Lower leg skin (tissue), 4 donors: ENCODE data around the gene FMNL3. TPM values are rescaled to one million over a fixed set of nuclear protein-coding genes. Genes with fewer than 3 reads are reported as not detected.
"Not testable (repeated sequence)": the region's sequence is repeated elsewhere in the genome, so short reads cannot be mapped to it uniquely, and the experiment has no call there.

ENCODE experiments used
- DNase-seq, 2 donors: peaks; one replicate each; pipeline ENCODE4 v3.0.0-alpha.2; 2019; ENCODE audit warnings: low spot score in 2 of 2
- H3K4me3 ChIP-seq: fragments of 200-600 bp; sonication (generic); 2 replicates; pipeline ENCODE4 v1.5.1; 2017; ENCODE audit warnings: mild to moderate bottlenecking, low read depth; ENCODE audit not compliant: poor library complexity, severe bottlenecking
- POLR2A ChIP-seq, 2 donors: fragments of 450-650 bp; IDR thresholded peaks; one replicate each; pipeline ENCODE4 v1.6.1; 2016 to 2017; ENCODE audit warnings: antibody characterized with exemption in 2 of 2, mild to moderate bottlenecking in 1 of 2, moderate library complexity in 1 of 2
- WGBS, 2 donors: methylation state at CpG; one replicate each; pipeline ENCODE4 v1.1.5; 2018; 5-methylcytosine and 5-hydroxymethylcytosine counted together
- intact Hi-C: fragments of 100-400 bp; cut with DNase I; formaldehyde crosslinking; loops from one replicate; pipeline ENCODE4 v1.15.0; 2023; ENCODE audit warnings: low total_unique reads
- total RNA-seq, 4 donors: library from RNA; depleted of rRNA; stranded (reverse); fragments of >200 nt; gene quantifications; one replicate each; pipeline ENCODE4 v1.1.0, GENCODE V29; 2016
- TF ChIP-seq, protein P1 (sequence below), 3 donors: fragments of 450-650 bp; IDR thresholded peaks; one replicate each; pipeline ENCODE4 v1.5.1; 2016; ENCODE audit warnings: antibody characterized with exemption in 3 of 3, mild to moderate bottlenecking in 3 of 3, moderate library complexity in 2 of 3

Gene FMNL3
- total RNA-seq, 4 donors from 2014 or later: 4.3 to 12.5 (median 6.9) TPM

DNA sequence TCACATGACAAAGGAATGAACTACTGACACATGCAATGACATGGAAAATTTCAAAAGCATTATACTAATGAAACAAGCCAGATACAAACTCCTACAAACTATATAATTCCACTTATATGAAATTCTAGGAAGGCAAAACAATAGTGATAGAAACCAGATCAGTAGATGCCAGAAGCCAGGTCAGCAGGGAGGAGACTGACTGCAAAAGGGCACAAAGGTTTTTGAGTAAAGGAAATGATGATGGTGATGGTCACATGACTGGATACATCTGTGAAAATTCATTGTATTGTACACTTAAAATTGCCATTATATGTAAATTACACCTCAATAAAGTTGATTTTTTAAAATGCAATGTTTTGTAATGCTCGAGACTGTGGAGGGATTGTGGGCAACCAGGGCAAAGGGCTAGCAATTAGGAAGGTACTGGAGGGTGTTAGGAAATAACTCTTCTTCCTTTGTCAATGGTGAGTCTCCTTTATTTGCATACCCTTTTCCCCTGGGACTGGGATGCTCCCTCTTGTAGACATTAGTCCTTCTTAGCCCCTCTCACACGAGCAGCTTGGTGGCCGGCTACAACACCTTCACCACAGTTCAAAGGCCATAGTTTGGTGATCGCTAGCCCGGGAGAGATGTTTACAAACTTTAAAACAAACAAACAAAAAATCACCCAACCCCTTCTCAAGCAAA lies 90.5 kb downstream of the FMNL3 start:
- H3K4me3 ChIP-seq: no peak overlapping the region
- WGBS, 2 donors: 74% methylated on average over 5 of the region's 5 CpGs
- DNase-seq: no peak
- intact Hi-C loops: no loop called here
- no peak for TF ChIP-seq POLR2A (IDR thresholded peaks at IDR 0.05)
- TF ChIP-seq, protein P1, sequence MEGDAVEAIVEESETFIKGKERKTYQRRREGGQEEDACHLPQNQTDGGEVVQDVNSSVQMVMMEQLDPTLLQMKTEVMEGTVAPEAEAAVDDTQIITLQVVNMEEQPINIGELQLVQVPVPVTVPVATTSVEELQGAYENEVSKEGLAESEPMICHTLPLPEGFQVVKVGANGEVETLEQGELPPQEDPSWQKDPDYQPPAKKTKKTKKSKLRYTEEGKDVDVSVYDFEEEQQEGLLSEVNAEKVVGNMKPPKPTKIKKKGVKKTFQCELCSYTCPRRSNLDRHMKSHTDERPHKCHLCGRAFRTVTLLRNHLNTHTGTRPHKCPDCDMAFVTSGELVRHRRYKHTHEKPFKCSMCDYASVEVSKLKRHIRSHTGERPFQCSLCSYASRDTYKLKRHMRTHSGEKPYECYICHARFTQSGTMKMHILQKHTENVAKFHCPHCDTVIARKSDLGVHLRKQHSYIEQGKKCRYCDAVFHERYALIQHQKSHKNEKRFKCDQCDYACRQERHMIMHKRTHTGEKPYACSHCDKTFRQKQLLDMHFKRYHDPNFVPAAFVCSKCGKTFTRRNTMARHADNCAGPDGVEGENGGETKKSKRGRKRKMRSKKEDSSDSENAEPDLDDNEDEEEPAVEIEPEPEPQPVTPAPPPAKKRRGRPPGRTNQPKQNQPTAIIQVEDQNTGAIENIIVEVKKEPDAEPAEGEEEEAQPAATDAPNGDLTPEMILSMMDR (IDR thresholded peaks at IDR 0.05): no peak

DNA sequence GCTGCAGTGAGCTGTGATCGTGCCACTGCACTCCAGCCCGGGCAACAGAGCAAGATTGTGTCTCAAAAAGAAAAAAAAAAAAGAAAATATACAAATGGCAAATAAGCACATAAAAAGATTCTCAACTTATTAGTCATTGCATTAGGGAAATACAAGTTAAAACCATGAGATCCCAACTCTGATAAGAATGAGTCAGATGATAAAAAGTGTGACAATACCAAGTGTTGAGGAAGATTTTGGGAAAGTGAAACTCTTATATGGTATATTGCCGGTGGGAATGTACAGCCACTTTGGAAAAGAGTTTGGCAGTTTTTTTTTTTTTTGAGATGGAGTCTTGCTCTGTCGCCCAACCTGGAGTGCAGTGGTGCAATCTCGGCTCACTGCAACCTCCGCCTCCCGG lies 91.5 kb downstream of the FMNL3 start:
- intact Hi-C loops: no loop called here
- 80 to 93% methylated on average over 7 of the region's 7 CpGs for WGBS, 2 donors
- H3K4me3 ChIP-seq: no peak overlapping the region
- no peak for DNase-seq
- TF ChIP-seq, protein P1 (IDR thresholded peaks at IDR 0.05): no peak
- TF ChIP-seq POLR2A (IDR thresholded peaks at IDR 0.05): no peak

DNA sequence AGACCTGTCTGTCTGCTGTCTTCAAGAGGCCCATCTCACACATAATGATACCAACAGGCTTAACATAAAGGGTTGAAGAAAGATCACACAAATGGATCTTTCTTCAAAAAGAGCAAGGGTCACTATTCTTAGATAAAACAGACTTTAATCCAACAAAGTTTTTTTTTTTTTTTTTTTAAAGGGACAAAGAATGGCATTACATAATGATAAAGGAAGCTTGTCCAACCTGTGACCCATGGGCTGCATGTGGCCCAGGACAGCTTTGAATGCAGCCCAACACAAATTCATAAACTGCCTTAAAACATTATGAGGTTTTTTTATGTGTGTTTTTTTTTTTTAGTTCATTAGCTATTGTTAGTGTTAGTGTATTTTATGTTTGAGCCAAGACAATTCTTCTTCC lies 95.0 kb downstream of the FMNL3 start:
- intact Hi-C loops: no loop called here
- DNase-seq: no peak
- no peak overlapping the region for H3K4me3 ChIP-seq
- no peak for TF ChIP-seq POLR2A (IDR thresholded peaks at IDR 0.05)
- TF ChIP-seq, protein P1 (IDR thresholded peaks at IDR 0.05): no peak

DNA sequence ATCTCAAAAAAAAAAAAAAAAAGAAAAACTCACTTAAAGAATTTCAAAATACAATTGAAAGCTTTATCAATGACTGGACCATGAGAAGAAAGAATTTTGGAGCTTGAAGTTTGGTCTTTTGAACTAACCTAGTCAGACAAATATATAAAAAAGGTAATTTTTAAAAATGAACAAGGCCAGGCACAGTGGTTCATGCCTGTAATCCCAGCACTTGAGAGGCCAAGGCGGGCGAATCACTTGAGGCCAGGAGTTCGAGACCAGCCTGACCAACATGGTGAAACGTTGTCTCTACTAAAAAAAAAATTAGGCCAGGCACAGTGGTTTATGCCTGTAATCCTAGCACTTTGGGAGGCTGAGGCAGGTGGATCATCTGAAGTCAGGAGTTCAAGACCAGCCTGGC lies 96.4 kb downstream of the FMNL3 start:
- H3K4me3 ChIP-seq, intact Hi-C loops, DNase-seq: not testable (repeated sequence)
- 95 to 97% methylated on average over 4 of the region's 4 CpGs for WGBS, 2 donors

DNA sequence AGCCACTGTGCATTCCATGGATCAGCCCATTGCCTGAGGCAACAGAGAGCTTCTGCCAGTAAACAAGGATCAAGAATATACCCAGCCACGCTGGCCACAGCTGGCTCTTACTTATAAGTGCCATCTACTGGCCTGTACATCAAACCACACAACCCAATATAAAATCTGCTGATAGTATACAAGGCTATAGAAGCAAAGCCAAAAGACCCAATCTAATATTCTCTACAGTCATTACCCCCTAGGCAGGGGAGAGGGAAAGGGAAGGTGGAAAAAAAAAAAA lies 97.4 kb downstream of the FMNL3 start:
- no peak for DNase-seq
- 53 to 73% methylated on average over 1 of the region's 1 CpG for WGBS, 2 donors
- no peak for TF ChIP-seq POLR2A (IDR thresholded peaks at IDR 0.05)
- TF ChIP-seq, protein P1 (IDR thresholded peaks at IDR 0.05): no peak

DNA sequence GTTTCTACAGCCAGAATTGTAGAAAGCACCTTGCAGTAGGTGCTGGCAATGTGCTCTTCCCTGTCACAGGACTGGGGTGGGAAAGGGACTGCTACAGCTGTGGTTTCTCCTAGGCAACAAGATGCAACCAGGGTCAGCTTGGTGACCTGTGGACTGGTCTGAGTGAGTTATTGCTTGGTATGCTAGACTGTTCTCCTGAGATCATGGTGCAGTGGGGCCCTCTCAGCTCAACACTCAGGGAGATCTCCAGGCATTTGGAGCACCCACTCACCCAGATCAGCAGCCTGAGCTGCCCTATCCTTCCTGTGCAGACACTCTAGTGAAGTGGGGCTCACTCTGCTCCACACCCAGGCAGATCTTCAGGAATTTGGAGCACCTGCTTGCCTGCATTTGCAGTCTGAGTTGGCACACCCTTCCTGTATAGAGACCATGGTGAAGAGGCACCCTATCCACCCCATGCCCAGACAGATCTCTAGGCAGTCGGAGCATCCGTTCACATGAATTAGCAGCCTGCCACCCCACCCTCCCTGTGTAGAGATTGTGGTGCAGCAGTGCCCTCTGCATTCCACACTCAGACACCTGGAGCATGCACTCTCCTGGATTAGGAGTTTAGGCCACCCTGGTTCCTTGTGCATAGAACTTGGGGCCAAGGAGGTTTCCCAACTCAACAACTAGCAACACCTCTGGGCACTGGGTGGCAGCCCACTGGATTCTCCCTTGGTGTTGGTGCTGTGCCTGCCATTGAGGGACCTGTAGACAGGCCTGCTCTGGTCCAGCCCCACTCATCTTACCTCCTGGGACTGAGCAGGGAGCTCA lies 97.9 kb downstream of the FMNL3 start:
- DNase-seq: no peak
- intact Hi-C loops: no loop called here
- 60 to 79% methylated on average over 2 of the region's 2 CpGs for WGBS, 2 donors
- TF ChIP-seq, protein P1 (IDR thresholded peaks at IDR 0.05): no peak
- no peak for TF ChIP-seq POLR2A (IDR thresholded peaks at IDR 0.05)
- H3K4me3 ChIP-seq: no peak overlapping the region

More for the DNA sequence above, 97.4 kb downstream of the FMNL3 start:
- no peak overlapping the region for H3K4me3 ChIP-seq
- intact Hi-C loops: no loop called here

DNA sequence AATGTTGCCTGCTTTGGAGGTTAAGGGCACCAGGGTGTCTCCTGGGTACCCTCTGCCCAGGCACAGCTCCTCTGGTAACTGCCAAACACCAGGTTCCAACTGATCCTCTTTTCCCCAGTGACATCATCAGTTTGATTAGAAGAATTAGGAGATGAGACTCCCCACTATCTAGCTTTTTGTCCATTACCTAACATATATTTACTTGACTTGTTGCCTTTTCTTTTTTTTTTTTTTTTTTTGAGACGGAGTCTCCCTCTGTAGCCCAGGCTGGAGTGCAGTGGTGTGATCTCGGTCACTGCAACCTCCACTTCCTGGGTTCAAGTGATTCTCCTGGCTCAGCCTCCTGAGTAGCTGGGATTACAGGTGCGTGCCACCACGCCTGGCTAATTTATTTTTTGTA lies 101.7 kb downstream of the FMNL3 start, which contains the start of gene FAM186B:
Gene FAM186B, minus strand, starts transcription at position 101 of the 400 bp plus-strand sequence. CDS start 162 bp downstream, outside the sequence.
- 92 to 98% methylated on average over 4 of the region's 4 CpGs for WGBS, 2 donors
- DNase-seq, intact Hi-C loops, H3K4me3 ChIP-seq: not testable (repeated sequence)
